K562 (cell line): Measurements from ENCODE around the gene SCN1B. TPM values are rescaled to one million over a fixed set of nuclear protein-coding genes. Genes with fewer than 3 reads are reported as not detected.
A peak's percentile ranks its signal among the peaks of the same experiment; 100 is the strongest.

Experiments
- CBFA2T2 ChIP-seq: fragments of 450-650 bp; conservative IDR thresholded peaks from 2 replicates; pipeline ENCODE4 v1.6.1; 2017; ENCODE audit warnings: mild to moderate bottlenecking
- CBX1 ChIP-seq: sonication (generic); IDR thresholded peaks from 2 replicates; pipeline ENCODE4 v1.6.1; 2016; ENCODE audit warnings: antibody characterized with exemption, low read depth, mild to moderate bottlenecking
- FOXJ3 ChIP-seq: sonication (generic); formaldehyde crosslinking; IDR thresholded peaks from 2 replicates; pipeline ENCODE4 v1.4.0; 2020; ENCODE audit warnings: mild to moderate bottlenecking, missing genetic modification reagents
- GTF2A2 ChIP-seq: IDR thresholded peaks from 2 replicates; pipeline ENCODE4 v1.6.1; 2016; ENCODE audit warnings: mild to moderate bottlenecking, missing genetic modification characterization, missing compliant biosample characterization
- HDAC2 ChIP-seq: fragments of 450-650 bp; IDR thresholded peaks from 2 replicates; pipeline ENCODE4 v1.6.1; 2016; ENCODE audit warnings: mild to moderate bottlenecking
- HDAC3 ChIP-seq: fragments of 450-650 bp; IDR thresholded peaks from 2 replicates; pipeline ENCODE4 v1.6.1; 2018; ENCODE audit warnings: borderline replicate concordance, mild to moderate bottlenecking, moderate library complexity; ENCODE audit not compliant: partially characterized antibody
- IRF2 ChIP-seq: sonication (generic); formaldehyde crosslinking; IDR thresholded peaks from 2 replicates; pipeline ENCODE4 v1.8.1; 2022; ENCODE audit warnings: mild to moderate bottlenecking, missing genetic modification reagents
- KDM5B ChIP-seq: fragments of 200-600 bp; sonication (generic); IDR thresholded peaks from 2 replicates; pipeline ENCODE4 v1.6.1; 2012; ENCODE audit warnings: low read depth, mild to moderate bottlenecking, moderate library complexity, low read length, control low read depth, inconsistent platforms; ENCODE audit not compliant: insufficient replicate concordance
- KHSRP ChIP-seq: fragments of 450-650 bp; IDR thresholded peaks from 2 replicates; pipeline ENCODE4 v1.6.1; 2017
- L3MBTL2 ChIP-seq: fragments of 450-650 bp; IDR thresholded peaks from 2 replicates; pipeline ENCODE4 v1.6.1; 2016; ENCODE audit warnings: mild to moderate bottlenecking, moderate library complexity
- PHB2 ChIP-seq: fragments of 450-650 bp; IDR thresholded peaks from 2 replicates; pipeline ENCODE4 v1.6.1; 2017; ENCODE audit warnings: low read depth
- POLR2AphosphoS5 ChIP-seq: IDR thresholded peaks from 2 replicates; pipeline ENCODE4 v1.6.1; 2011; ENCODE audit warnings: mild to moderate bottlenecking, low read depth, low read length, moderate library complexity; ENCODE audit not compliant: control insufficient read depth, insufficient read depth
- RNF2 ChIP-seq: sonication (generic); IDR thresholded peaks from 2 replicates; pipeline ENCODE4 v1.6.1; 2016
- SPI1 ChIP-seq: IDR thresholded peaks from 2 replicates; pipeline ENCODE4 v1.6.1; 2011; ENCODE audit warnings: low read depth, low read length, control low read depth, borderline replicate concordance
- TEAD4 ChIP-seq, 2 experiments: sonication (generic) in 1 of 2; formaldehyde crosslinking in 1 of 2; IDR thresholded peaks; 2 replicates each; pipeline versions ENCODE4 v1.6.1 to v1.8.0; 2012 to 2022; ENCODE audit warnings: borderline replicate concordance in 1 of 2, inconsistent platforms in 1 of 2, low read length in 1 of 2, mild to moderate bottlenecking in 1 of 2, missing genetic modification reagents in 1 of 2
- ZFP1 ChIP-seq: fragments of 450-650 bp; formaldehyde crosslinking; IDR thresholded peaks from 2 replicates; pipeline ENCODE4 v1.4.0; 2020; ENCODE audit warnings: mild to moderate bottlenecking, mixed read lengths
- ZNF239 ChIP-seq: fragments of 250-450 bp; sonication (Bioruptor Pico); IDR thresholded peaks from 2 replicates; pipeline ENCODE4 v1.4.0; 2020; ENCODE audit warnings: mild to moderate bottlenecking
- ZNF282 ChIP-seq: sonication (generic); formaldehyde crosslinking; IDR thresholded peaks from 2 replicates; pipeline ENCODE4 v1.8.1; 2023; ENCODE audit warnings: missing genetic modification reagents
- ZNF766 ChIP-seq: fragments of 200-800 bp; sonication (Bioruptor generic); conservative IDR thresholded peaks from 2 replicates; pipeline ENCODE4 v1.6.1; 2016; ENCODE audit warnings: missing genetic modification characterization, missing compliant biosample characterization
- polyA plus RNA-seq, 8 experiments: library from polyadenylated mRNA; depleted of rRNA in 4 of 8; stranded (reverse) in 5 of 8; unstranded in 3 of 8; fragments of >200 nt; fragmentation: Nextera tagmentation in 2 of 8; fragmentation: Illumina TruSeq in 1 of 8; extraction: Ambion mirVana in 2 of 8; extraction: Trizol in 1 of 8; gene quantifications; 2 replicates each; pipeline versions ENCODE4 v1.2.1 to v1.2.3, GENCODE V29; 2011 to 2014; ENCODE audit warnings: inconsistent platforms in 1 of 8, missing spikeins in 1 of 8
- total RNA-seq, 7 experiments: library from RNA; depleted of rRNA in 6 of 7; stranded (reverse); fragments of >200 nt in 6 of 7; fragmentation: Illumina TruSeq in 2 of 7; extraction: Trizol in 2 of 7; gene quantifications; 2 replicates each; pipeline versions ENCODE4 v1.2.1 to v1.2.3, GENCODE V29; 2011 to 2021; ENCODE audit warnings: low replicate concordance in 1 of 7
- TF ChIP-seq, protein P1 (sequence below): fragments of 450-650 bp; formaldehyde crosslinking; IDR thresholded peaks from 2 replicates; pipeline ENCODE4 v1.4.0; 2020; ENCODE audit warnings: mild to moderate bottlenecking, moderate library complexity
- TF ChIP-seq, protein P2 (sequence below): fragments of 250-450 bp; sonication (Bioruptor Pico); IDR thresholded peaks from 2 replicates; pipeline ENCODE4 v1.5.0; 2021; ENCODE audit warnings: mild to moderate bottlenecking, borderline replicate concordance
- TF ChIP-seq, protein P3 (sequence below): sonication (generic); formaldehyde crosslinking; IDR thresholded peaks from 2 replicates; pipeline ENCODE4 v1.8.0; 2023; ENCODE audit warnings: mild to moderate bottlenecking, missing genetic modification reagents

Gene SCN1B
- total and polyA plus RNA-seq, 9 of the 15 experiments (the other 6 are each of a cell fraction or from before 2014, with no cell fraction given): 0.03 to 2.5 (median 0.91) TPM

DNA sequence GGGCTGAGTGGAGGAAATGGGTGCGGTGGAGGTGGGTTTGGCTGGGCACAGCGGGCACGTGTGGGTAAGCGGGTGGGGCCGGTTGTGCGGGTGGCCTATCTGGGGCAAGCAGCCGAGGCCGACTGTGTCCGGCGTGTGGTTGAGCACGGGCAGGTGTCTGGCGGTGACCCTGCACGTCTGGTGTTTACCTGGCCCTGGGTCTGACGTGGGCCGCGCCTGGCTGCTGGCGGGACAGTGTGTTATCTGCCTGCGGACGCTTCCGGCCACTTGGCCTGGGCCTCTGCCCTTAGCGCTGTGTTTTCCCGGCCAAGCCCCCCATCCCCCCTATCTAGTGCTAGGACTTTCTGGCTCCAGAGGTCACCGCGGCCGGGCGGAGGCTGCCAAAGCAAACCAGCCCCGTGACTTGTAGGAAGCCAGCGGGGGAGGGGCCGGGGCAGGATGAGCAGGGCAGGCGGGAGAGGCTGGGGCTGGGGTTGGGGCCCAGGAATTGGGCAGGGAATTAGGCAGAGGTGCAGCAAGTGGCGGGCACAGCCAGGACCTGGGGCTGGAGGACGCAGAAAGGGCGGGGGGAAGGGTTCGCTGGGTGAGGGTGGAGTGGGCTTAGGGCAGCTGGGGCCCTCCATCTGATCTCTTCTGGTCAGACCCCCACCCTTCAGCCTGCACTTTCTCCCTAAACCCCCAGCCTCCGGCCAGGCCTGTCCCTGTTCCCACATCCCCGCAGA is 10.7 kb downstream of the SCN1B start (continued):
- TF ChIP-seq HDAC3 (no peak), IRF2 (CRISPR knock-in tag) (no peak), GTF2A2 (tag) (no peak), PHB2 (no peak), SPI1 (no peak), KHSRP (no peak), ZNF239 (CRISPR knock-in tag) (peak; percentile 14; the same call in 1 of the 2 replicates), KDM5B (no peak), ZNF766 (peak; percentile 55; the same call in 1 of the 2 replicates), RNF2 (peak; percentile 97), HDAC2 (peak; percentile 86; the same call in 1 of the 2 replicates), TEAD4 (IDR thresholded peaks at IDR 0.05; ENCODE audit: low read length) (peak; percentile 58; the same call in 1 of the 2 replicates), TEAD4 (CRISPR knock-in tag; IDR thresholded peaks at IDR 0.05; ENCODE audit: borderline replicate concordance) (no peak), ZNF282 (CRISPR knock-in tag) (no peak), FOXJ3 (CRISPR knock-in tag) (no peak), L3MBTL2 (peak; percentile 73), CBX1 (0 out of 2 replicates have a peak, but pooled peaks have one; percentile 49), ZFP1 (CRISPR knock-in tag) (no peak), POLR2AphosphoS5 (peak; percentile 31; the same call in 1 of the 2 replicates), CBFA2T2 (peak; percentile 77)
- TF ChIP-seq, protein P1, sequence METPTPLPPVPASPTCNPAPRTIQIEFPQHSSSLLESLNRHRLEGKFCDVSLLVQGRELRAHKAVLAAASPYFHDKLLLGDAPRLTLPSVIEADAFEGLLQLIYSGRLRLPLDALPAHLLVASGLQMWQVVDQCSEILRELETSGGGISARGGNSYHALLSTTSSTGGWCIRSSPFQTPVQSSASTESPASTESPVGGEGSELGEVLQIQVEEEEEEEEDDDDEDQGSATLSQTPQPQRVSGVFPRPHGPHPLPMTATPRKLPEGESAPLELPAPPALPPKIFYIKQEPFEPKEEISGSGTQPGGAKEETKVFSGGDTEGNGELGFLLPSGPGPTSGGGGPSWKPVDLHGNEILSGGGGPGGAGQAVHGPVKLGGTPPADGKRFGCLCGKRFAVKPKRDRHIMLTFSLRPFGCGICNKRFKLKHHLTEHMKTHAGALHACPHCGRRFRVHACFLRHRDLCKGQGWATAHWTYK: peak; percentile 90
- TF ChIP-seq, protein P2, sequence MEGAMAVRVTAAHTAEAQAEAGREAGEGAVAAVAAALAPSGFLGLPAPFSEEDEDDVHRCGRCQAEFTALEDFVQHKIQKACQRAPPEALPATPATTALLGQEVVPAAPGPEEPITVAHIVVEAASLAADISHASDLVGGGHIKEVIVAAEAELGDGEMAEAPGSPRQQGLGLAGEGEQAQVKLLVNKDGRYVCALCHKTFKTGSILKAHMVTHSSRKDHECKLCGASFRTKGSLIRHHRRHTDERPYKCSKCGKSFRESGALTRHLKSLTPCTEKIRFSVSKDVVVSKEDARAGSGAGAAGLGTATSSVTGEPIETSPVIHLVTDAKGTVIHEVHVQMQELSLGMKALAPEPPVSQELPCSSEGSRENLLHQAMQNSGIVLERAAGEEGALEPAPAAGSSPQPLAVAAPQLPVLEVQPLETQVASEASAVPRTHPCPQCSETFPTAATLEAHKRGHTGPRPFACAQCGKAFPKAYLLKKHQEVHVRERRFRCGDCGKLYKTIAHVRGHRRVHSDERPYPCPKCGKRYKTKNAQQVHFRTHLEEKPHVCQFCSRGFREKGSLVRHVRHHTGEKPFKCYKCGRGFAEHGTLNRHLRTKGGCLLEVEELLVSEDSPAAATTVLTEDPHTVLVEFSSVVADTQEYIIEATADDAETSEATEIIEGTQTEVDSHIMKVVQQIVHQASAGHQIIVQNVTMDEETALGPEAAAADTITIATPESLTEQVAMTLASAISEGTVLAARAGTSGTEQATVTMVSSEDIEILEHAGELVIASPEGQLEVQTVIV (CRISPR knock-in tag): no peak
- TF ChIP-seq, protein P3, sequence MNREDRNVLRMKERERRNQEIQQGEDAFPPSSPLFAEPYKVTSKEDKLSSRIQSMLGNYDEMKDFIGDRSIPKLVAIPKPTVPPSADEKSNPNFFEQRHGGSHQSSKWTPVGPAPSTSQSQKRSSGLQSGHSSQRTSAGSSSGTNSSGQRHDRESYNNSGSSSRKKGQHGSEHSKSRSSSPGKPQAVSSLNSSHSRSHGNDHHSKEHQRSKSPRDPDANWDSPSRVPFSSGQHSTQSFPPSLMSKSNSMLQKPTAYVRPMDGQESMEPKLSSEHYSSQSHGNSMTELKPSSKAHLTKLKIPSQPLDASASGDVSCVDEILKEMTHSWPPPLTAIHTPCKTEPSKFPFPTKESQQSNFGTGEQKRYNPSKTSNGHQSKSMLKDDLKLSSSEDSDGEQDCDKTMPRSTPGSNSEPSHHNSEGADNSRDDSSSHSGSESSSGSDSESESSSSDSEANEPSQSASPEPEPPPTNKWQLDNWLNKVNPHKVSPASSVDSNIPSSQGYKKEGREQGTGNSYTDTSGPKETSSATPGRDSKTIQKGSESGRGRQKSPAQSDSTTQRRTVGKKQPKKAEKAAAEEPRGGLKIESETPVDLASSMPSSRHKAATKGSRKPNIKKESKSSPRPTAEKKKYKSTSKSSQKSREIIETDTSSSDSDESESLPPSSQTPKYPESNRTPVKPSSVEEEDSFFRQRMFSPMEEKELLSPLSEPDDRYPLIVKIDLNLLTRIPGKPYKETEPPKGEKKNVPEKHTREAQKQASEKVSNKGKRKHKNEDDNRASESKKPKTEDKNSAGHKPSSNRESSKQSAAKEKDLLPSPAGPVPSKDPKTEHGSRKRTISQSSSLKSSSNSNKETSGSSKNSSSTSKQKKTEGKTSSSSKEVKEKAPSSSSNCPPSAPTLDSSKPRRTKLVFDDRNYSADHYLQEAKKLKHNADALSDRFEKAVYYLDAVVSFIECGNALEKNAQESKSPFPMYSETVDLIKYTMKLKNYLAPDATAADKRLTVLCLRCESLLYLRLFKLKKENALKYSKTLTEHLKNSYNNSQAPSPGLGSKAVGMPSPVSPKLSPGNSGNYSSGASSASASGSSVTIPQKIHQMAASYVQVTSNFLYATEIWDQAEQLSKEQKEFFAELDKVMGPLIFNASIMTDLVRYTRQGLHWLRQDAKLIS (CRISPR knock-in tag): peak; percentile 54; the same call in 1 of the 2 replicates
